ENCODE results near the gene AADAC. TPM values are rescaled to one million over a fixed set of nuclear protein-coding genes. Genes with fewer than 3 reads are reported as not detected.

The AADAC gene
- total RNA-seq, 1 experiment from 2014 or later, result 0.43 TPM

DNA sequence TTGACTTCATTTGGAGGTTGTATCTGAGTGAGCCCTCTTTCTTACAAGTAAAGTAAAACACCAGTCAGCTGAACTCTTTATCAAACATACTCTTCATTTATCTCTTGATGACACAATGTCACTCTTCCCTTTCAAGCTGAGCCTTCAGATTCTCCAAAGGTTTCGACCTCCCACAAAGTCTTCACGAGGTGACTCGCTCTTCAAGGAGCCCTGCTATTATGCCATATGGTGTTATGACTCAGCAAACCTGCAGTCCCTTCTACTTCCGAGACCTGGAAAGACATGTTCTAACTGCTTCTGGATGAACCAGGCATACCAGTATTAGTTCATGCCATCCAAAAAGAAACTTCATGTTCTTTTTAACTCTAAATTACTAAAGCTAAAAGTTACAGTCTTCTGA, 23.1 kb downstream of the AADAC start:
- Histone ChIP-seq H3K9me3 (ENCODE audit: low read depth, low read length, poor library complexity, severe bottlenecking) (no peaks in the 10 kb centered on the region), H3K27me3 (replicated peaks; ENCODE audit: insufficient read depth, low read depth, low read length, poor library complexity) (no peaks in the 10 kb centered on the region), H3K4me1 (ENCODE audit: insufficient read depth, low read length, poor library complexity, severe bottlenecking) (peaks cover 36% of the 10 kb centered on the region), H3K36me3 (ENCODE audit: insufficient read depth, low read length, poor library complexity, severe bottlenecking) (no peaks in the 10 kb centered on the region), H3K4me3 (ENCODE audit: low read depth, low read length, poor library complexity, severe bottlenecking) (no peak overlapping the region), H3K27ac (ENCODE audit: low read depth, low read length, poor library complexity, severe bottlenecking) (peak overlapping the region; percentile 70)
- intact Hi-C loops (cut with micrococcal nuclease; ENCODE audit: unreplicated experiment), result loop anchor here (5.0 kb wide), 3 partner anchors 70 to 670 kb away; no protein-coding TSS in a partner anchor
- BruUV-seq (replicated peaks), result no TSS peak
- POLR2A ChIA-PET (ENCODE audit: low non-redundant PET), result no interaction called here
- DNase-seq (ENCODE audit: low spot score), result peak; percentile 82
- TF ChIP-seq CTCF (conservative IDR thresholded peaks at IDR 0.05; ENCODE audit: low read depth, low read length) (no peak), EZH2 (IDR thresholded peaks at IDR 0.05; ENCODE audit: borderline replicate concordance, low read depth, low read length, poor library complexity, severe bottlenecking) (no peak)
- CTCF ChIA-PET, result interaction anchor here (0.6 to 1.3 kb wide), 2 partner anchors 258 to 397 kb away, joined by 3 read pairs; no protein-coding TSS in a partner anchor

DNA sequence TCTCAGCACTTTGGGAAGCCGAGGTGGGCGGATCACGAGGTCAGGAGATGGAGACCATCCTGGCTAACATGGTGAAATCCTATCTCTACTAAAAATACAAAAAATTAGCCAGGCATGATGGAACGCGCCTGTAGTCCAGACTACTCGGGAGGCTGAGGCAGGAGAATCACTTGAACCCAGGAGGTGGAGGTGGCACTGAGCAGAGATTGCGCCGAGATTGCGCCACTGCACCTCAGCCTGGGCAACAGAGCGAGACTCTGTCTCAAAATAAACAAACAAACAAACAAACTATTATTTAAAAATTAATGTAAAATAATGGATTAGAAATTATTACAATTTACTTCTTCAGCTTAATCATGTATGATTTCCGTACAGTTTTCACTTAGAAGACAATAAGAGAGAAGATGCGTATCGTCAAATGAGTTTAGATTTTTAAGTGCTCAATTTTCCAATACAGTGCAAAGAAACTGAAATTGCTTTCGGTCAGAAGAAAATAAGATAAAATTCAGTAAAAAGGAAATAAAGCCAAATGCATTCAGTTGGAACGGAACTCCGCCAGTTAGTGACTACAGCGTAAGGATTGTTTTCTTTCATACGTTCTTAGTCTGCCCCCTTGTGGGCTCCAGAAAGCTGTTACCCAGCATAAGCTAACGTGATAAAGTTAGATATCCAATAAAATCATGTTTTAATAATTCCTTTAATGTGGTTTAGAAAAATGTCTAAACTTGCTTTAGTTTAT, 24.8 kb downstream of the AADAC start:
- peak overlapping the region; percentile 36 for H3K4me3 ChIP-seq (ENCODE audit: low read depth, low read length, poor library complexity, severe bottlenecking)
- peaks cover 36% of the 10 kb centered on the region for H3K4me1 ChIP-seq (ENCODE audit: insufficient read depth, low read length, poor library complexity, severe bottlenecking)
- TSS peak; percentile 73 for BruUV-seq (replicated peaks)
- no peaks in the 10 kb centered on the region for H3K27me3 ChIP-seq (replicated peaks; ENCODE audit: insufficient read depth, low read depth, low read length, poor library complexity)
- H3K27ac ChIP-seq (ENCODE audit: low read depth, low read length, poor library complexity, severe bottlenecking), result peak overlapping the region; percentile 47
- DNase-seq (ENCODE audit: low spot score), result peak; percentile 93
- CTCF ChIA-PET, result interaction anchor here (1.0 to 2.5 kb wide), 4 partner anchors 258 to 460 kb away, joined by 3 to 19 read pairs (median 6); no protein-coding TSS in a partner anchor
- no peaks in the 10 kb centered on the region for H3K36me3 ChIP-seq (ENCODE audit: insufficient read depth, low read length, poor library complexity, severe bottlenecking)
- intact Hi-C loops (cut with micrococcal nuclease; ENCODE audit: unreplicated experiment), result loop anchor here (1.0 to 5.0 kb wide), 10 partner anchors 71 to 671 kb away; no protein-coding TSS in a partner anchor
- peak; percentile 92 for TF ChIP-seq CTCF (conservative IDR thresholded peaks at IDR 0.05; ENCODE audit: low read depth, low read length)
- no peak for TF ChIP-seq EZH2 (IDR thresholded peaks at IDR 0.05; ENCODE audit: borderline replicate concordance, low read depth, low read length, poor library complexity, severe bottlenecking)
- H3K9me3 ChIP-seq (ENCODE audit: low read depth, low read length, poor library complexity, severe bottlenecking), result no peaks in the 10 kb centered on the region
- POLR2A ChIA-PET (ENCODE audit: low non-redundant PET), result no interaction called here

DNA sequence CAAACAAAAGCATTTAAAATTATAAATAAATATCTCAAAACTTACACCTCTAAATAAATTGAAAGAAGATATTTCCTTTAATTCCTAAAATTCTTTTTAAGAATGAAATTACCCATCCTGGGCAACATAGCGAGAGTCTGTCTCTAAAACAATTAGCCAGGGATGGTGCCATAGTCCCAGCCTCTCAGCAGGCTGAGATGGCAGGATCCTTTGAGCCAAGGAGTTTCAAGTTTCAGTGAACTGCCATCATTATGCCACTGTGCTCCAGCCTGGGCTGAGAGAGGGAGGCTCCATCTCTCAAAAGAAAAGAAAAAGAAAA, 25.4 kb downstream of the AADAC start:
- intact Hi-C loops (cut with micrococcal nuclease; ENCODE audit: unreplicated experiment), result loop anchor here (1.0 to 5.0 kb wide), 10 partner anchors 72 to 672 kb away; no protein-coding TSS in a partner anchor
- CTCF ChIA-PET, result interaction anchor here (1.0 to 2.5 kb wide), 3 partner anchors 259 to 460 kb away, joined by 3 to 19 read pairs (median 9); no protein-coding TSS in a partner anchor
- POLR2A ChIA-PET (ENCODE audit: low non-redundant PET), result no interaction called here
- no peak for TF ChIP-seq EZH2 (IDR thresholded peaks at IDR 0.05; ENCODE audit: borderline replicate concordance, low read depth, low read length, poor library complexity, severe bottlenecking)
- no peak for TF ChIP-seq CTCF (conservative IDR thresholded peaks at IDR 0.05; ENCODE audit: low read depth, low read length)
- no peaks in the 10 kb centered on the region for H3K9me3 ChIP-seq (ENCODE audit: low read depth, low read length, poor library complexity, severe bottlenecking)
- DNase-seq (ENCODE audit: low spot score), result peak; percentile 67
- H3K27me3 ChIP-seq (replicated peaks; ENCODE audit: insufficient read depth, low read depth, low read length, poor library complexity), result no peaks in the 10 kb centered on the region
- H3K4me1 ChIP-seq (ENCODE audit: insufficient read depth, low read length, poor library complexity, severe bottlenecking), result peaks cover 36% of the 10 kb centered on the region
- BruUV-seq (replicated peaks), result no TSS peak
- H3K36me3 ChIP-seq (ENCODE audit: insufficient read depth, low read length, poor library complexity, severe bottlenecking), result no peaks in the 10 kb centered on the region
- no peak overlapping the region for H3K4me3 ChIP-seq (ENCODE audit: low read depth, low read length, poor library complexity, severe bottlenecking)
- H3K27ac ChIP-seq (ENCODE audit: low read depth, low read length, poor library complexity, severe bottlenecking), result peak overlapping the region; percentile 13
